Ishikawa (cell line): Measurements from ENCODE around the gene PXDN.

Source experiments
- CEBPB ChIP-seq: IDR thresholded peaks from 2 replicates; pipeline ENCODE4 v1.6.1; 2012
- CREB1 ChIP-seq: IDR thresholded peaks from 2 replicates; pipeline ENCODE4 v1.6.1; 2012; ENCODE audit warnings: low read depth
- EGR1 ChIP-seq: IDR thresholded peaks from 2 replicates; pipeline ENCODE4 v1.6.1; 2012
- EP300 ChIP-seq: IDR thresholded peaks from 2 replicates; pipeline ENCODE4 v1.6.1; 2012; ENCODE audit warnings: borderline replicate concordance
- FOXM1 ChIP-seq: IDR thresholded peaks from 2 replicates; pipeline ENCODE4 v1.6.1; 2012; ENCODE audit warnings: low read depth, borderline replicate concordance
- MAX ChIP-seq: IDR thresholded peaks from 2 replicates; pipeline ENCODE4 v1.6.1; 2012
- NFIC ChIP-seq: IDR thresholded peaks from 2 replicates; pipeline ENCODE4 v1.6.1; 2012
- RAD21 ChIP-seq: IDR thresholded peaks from 2 replicates; pipeline ENCODE4 v1.6.1; 2012; ENCODE audit warnings: low read depth
- TAF1 ChIP-seq: IDR thresholded peaks from 2 replicates; pipeline ENCODE4 v1.6.1; 2012; ENCODE audit warnings: low read depth, mild to moderate bottlenecking
- TCF12 ChIP-seq: IDR thresholded peaks from 2 replicates; pipeline ENCODE4 v1.6.1; 2012; ENCODE audit warnings: low read depth
- TEAD4 ChIP-seq: IDR thresholded peaks from 2 replicates; pipeline ENCODE4 v1.6.1; 2012
- YY1 ChIP-seq: IDR thresholded peaks from 2 replicates; pipeline ENCODE4 v1.6.1; 2012; ENCODE audit warnings: low read depth
- ZBTB7A ChIP-seq: IDR thresholded peaks from 2 replicates; pipeline ENCODE4 v1.6.1; 2012; ENCODE audit warnings: low read depth
- TF ChIP-seq, protein P1 (sequence below): IDR thresholded peaks from 2 replicates; pipeline ENCODE4 v1.6.1; 2012; ENCODE audit warnings: low read depth, mild to moderate bottlenecking
- TF ChIP-seq, protein P2 (sequence below): IDR thresholded peaks from 2 replicates; pipeline ENCODE4 v1.6.1; 2012

The PXDN gene

GRCh38 chr2:1740716-1741589, 3.4 kb downstream of the PXDN start:
- TF ChIP-seq TEAD4 (no peak), EGR1 (no peak), EP300 (no peak), CREB1 (no peak), FOXM1 (no peak)
- TF ChIP-seq, protein P1, sequence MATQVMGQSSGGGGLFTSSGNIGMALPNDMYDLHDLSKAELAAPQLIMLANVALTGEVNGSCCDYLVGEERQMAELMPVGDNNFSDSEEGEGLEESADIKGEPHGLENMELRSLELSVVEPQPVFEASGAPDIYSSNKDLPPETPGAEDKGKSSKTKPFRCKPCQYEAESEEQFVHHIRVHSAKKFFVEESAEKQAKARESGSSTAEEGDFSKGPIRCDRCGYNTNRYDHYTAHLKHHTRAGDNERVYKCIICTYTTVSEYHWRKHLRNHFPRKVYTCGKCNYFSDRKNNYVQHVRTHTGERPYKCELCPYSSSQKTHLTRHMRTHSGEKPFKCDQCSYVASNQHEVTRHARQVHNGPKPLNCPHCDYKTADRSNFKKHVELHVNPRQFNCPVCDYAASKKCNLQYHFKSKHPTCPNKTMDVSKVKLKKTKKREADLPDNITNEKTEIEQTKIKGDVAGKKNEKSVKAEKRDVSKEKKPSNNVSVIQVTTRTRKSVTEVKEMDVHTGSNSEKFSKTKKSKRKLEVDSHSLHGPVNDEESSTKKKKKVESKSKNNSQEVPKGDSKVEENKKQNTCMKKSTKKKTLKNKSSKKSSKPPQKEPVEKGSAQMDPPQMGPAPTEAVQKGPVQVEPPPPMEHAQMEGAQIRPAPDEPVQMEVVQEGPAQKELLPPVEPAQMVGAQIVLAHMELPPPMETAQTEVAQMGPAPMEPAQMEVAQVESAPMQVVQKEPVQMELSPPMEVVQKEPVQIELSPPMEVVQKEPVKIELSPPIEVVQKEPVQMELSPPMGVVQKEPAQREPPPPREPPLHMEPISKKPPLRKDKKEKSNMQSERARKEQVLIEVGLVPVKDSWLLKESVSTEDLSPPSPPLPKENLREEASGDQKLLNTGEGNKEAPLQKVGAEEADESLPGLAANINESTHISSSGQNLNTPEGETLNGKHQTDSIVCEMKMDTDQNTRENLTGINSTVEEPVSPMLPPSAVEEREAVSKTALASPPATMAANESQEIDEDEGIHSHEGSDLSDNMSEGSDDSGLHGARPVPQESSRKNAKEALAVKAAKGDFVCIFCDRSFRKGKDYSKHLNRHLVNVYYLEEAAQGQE = no peak

DNA sequence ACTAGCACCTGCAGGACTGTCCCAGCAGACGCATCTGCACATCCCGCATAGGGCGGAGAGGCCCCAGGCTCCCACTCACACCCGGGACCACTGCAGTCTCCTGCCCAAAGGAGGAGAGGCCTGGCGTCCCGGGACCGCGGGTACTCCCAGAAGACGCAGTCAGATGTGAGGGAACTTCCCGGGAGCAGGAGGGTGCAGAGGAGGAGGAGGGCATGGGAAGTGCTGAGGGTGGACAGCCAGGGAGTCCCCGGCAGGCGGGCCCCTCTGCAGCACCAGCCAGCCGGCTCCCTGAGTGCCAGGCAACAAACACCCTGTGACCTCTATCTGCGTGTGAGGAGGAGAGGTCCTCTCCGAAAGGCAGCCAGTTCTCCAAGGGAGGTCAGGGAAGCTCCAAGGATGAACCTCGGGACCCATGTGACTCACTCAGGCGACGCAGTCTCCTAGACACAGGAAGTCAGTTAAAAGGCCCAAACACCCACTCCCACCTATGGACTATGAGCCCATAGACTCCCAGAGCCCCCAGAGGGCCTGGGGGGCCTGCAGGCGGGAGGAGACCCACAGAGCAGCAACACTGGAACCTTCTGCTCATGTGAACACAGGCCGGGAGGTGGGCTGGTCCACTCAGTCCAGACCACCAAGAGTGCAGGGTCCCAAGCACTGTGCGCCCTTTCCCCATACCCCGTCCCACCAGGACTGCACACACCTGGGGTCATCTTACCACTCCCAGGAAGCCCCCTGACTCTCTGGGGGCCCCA, 4.2 kb downstream of the PXDN start:
- TF ChIP-seq CREB1 = no peak
- TF ChIP-seq, protein P2, sequence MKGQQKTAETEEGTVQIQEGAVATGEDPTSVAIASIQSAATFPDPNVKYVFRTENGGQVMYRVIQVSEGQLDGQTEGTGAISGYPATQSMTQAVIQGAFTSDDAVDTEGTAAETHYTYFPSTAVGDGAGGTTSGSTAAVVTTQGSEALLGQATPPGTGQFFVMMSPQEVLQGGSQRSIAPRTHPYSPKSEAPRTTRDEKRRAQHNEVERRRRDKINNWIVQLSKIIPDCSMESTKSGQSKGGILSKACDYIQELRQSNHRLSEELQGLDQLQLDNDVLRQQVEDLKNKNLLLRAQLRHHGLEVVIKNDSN = no peak
- TF ChIP-seq, protein P1 = no peak
- TF ChIP-seq YY1 = no peak
- no peak for TF ChIP-seq EGR1
- TF ChIP-seq TCF12 = no peak
- no peak for TF ChIP-seq NFIC

DNA sequence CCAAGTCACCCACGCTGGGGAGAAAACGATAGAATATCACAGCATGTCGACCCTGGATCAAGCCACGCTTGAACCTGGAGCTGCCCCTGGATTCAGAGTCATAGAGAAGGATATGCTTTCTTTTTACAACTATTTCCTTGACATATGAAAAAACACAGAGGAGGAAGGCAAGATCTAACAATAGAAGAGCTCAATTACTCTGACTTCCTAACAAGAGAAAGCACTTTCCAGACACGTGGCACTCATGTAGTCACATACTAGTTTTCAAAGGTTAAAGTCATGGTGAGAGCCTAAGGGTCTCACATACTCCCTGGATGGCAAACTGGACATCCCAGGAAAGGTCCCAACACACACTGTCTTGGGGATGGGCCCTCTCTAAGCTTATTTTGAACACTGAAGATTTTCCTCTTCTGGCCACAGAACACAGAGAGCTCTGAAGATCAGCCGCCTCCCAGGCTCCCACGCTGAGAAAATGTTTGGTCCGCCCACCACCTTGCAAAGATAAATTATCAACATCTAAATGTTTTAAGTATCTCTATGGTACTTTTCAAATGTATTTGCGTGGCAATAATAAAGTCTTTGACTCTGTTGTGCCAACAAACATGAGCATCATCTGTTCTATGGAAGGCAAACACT, 4.9 kb downstream of the PXDN start:
- TF ChIP-seq, protein P1 = no peak
- TF ChIP-seq MAX = no peak
- TF ChIP-seq RAD21 = no peak
- no peak for TF ChIP-seq ZBTB7A
- TF ChIP-seq, protein P2 = no peak
- TF ChIP-seq TEAD4 = no peak
- TF ChIP-seq CEBPB = no peak
- no peak for TF ChIP-seq EGR1
- TF ChIP-seq YY1 = no peak
- no peak for TF ChIP-seq EP300
- TF ChIP-seq TCF12 = no peak
- no peak for TF ChIP-seq NFIC
- TF ChIP-seq TAF1 = no peak
- no peak for TF ChIP-seq FOXM1
- no peak for TF ChIP-seq CREB1

GRCh38 chr2:1738646-1739302, 5.5 kb downstream of the PXDN start:
- no peak for TF ChIP-seq MAX
- no peak for TF ChIP-seq TEAD4
- TF ChIP-seq TAF1 = no peak
- TF ChIP-seq FOXM1 = no peak
- TF ChIP-seq YY1 = no peak
- TF ChIP-seq TCF12 = no peak
- TF ChIP-seq RAD21 = no peak
- TF ChIP-seq CEBPB = no peak
- no peak for TF ChIP-seq ZBTB7A
- TF ChIP-seq CREB1 = no peak
- TF ChIP-seq EP300 = no peak
- no peak for TF ChIP-seq NFIC
- TF ChIP-seq, protein P2 = no peak
- TF ChIP-seq, protein P1 = no peak
- no peak for TF ChIP-seq EGR1
